GM19193 (cell line): Measurements from ENCODE around the gene LRRC19.

ENCODE experiments used
- POLR2A ChIP-seq: IDR thresholded peaks from 4 replicates; pipeline ENCODE4 v1.6.1; 2011; ENCODE audit not compliant: insufficient read depth, insufficient read length; ENCODE audit errors: extremely low read depth

The LRRC19 gene, protein sequence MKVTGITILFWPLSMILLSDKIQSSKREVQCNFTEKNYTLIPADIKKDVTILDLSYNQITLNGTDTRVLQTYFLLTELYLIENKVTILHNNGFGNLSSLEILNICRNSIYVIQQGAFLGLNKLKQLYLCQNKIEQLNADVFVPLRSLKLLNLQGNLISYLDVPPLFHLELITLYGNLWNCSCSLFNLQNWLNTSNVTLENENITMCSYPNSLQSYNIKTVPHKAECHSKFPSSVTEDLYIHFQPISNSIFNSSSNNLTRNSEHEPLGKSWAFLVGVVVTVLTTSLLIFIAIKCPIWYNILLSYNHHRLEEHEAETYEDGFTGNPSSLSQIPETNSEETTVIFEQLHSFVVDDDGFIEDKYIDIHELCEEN

DNA sequence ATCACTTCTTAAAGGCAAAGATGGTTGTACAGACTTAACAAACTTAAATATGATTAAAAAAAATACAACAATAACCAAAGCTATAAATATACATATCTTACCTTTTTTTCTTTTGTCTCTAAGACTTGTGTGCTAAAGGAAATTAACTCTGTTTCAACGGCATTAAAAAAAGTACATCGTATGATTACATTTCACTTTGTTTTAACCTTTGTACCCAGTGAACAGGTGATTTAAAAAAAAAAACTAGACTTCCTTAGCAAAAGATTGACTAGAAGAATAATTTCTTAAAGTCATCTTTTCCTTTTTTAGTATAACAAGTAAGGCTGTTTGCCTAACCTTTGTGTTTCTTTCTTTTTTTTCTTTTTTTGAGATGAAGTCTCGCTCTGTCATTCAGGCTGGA, at the start of gene LRRC19:
LRRC19 (minus strand) TSS at position 182 of the 400 bp plus-strand sequence. CDS start 5,978 bp downstream, outside the sequence.
- TF ChIP-seq POLR2A: no peak

DNA sequence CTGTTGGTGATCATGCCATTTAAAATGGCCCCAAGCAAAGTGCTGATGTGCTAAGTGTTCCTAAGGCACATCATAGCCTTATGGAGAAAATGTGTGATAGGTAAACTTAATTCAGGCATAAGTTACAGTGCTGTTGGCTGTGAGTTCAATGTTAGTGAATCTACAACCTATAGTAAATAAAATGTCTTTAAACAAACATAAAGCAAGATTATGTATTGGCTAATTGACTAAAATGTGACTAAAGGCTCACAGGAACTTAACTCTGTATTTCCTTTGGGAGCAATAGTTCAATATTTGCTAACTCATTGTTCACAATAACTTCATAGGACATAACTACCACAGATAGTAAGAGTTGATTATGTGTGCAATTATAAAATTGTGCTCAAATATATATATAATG, 49.4 kb upstream of the LRRC19 start:
- TF ChIP-seq POLR2A: no peak

DNA sequence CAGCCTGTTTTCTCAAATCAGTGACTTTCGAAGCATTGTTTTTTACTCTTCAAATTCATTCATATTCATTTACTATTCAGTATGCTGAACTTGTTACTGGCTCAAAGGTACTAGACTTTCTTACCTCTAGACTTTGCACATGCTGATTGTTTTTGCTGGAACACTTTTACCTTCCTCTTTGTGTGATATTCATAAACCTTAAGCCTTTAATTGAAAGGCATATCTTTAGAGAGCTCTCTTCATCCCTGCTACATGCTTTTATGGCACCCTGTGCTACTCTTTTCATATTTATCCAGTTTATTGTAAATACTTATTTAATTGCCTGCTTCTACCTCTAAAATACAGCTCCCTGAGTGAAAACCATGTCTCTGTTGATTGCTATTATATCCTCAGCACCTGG, 48.7 kb upstream of the LRRC19 start:
- TF ChIP-seq POLR2A: no peak

DNA sequence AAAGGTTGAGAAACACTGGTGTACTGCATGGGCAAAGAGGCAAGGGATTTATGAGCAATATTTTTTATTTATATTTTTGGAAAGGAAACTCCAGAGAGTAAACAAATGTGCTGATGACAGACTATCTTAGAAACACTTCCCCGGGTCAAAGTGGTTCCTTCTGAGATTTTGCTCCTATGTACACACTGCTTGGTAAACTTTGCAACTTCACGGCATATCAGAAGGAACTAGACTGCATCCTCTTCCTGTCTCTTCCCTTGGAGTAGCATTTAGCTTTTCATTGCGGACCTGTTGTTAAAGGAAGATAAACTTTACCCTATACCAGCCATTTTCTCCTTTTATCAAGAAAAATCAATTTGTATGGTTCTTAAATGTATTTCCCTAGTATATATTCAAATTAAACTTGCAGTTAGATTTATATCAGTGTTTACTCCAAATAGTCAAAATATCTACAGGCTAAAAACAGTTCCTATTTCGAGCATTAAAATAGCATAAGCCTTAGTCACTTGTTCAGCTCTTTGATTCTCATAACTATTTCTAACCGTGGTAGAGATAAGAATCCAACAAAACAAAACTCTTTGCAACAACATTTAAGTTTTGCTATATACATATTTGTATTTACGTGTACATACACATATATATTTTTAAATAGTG, 48.0 kb upstream of the LRRC19 start:
- no peak for TF ChIP-seq POLR2A

DNA sequence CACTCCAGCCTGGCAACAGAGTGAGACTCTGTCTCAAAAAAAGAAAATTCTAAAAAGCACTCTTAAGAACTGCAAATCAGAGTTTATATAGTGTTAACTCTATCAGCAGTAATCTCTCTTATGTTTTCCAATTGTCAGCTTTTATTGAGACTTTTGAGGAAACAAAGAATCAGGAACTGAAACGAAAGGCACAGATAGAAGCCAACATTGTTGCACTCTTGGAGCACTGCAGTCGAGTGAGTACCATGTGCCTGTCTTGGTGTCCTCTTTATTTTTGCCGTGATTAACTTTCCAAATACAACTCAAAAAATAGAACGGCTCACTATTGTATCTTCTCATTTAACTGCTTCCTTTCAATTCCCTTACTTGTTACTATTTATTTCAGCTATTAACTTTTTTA, 41.7 kb upstream of the LRRC19 start:
- TF ChIP-seq POLR2A: no peak

DNA sequence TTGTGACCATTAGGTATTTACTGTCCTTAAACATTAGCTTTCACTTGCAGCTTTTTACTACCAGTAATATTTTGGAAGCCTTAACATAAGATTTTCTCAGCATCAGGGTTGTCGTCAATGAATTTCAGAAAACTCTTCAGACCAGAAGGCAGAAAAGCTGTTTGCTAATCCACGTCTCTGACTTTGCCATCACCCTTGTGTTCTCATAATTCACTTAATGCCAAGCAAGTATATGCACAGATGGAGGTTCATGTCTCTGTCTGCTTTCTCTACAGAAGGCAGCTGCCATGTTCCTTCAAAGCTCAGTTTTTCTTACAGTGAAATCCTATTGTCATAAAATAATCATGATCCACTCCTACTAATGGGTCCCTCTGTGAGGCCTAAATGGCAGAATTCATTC, 37.7 kb upstream of the LRRC19 start:
- TF ChIP-seq POLR2A: no peak

DNA sequence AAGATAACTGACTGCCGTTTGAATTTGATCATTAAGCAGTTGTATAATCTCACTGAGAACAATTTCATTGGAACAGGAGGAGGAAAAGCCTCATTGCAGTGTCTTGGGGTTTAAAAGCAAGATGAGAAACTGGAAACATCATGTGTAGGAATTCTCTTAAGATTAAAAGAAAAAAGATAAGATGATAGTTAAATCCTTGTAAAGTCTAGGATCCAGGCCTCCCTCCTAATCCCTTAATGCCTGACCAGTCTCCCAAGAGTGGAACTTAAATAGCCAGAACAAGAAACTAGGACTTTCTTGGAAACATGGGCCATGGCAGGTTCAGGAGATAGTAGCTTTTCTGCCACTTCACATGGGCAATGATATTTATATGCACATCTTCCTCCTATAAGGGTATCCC, 37.0 kb upstream of the LRRC19 start:
- no peak for TF ChIP-seq POLR2A

DNA sequence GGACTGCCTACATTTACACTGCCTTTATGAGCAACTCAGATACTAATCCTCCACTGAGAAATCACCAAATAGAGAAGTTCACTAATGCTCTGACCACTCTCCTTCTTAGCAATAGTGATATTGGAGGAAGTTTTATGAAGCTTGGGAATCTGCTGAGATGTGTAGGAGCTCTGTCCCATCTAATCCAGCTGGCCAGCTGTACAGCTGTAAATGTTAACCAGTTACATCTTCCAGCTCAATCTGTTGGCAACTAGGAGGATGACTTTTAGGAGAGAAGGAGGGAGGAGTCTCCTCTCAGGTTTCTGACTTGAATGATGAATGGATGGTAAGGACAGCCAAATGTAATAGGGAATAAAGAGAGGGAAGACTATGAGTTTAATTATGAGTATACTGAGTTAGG, 36.3 kb upstream of the LRRC19 start:
- no peak for TF ChIP-seq POLR2A

DNA sequence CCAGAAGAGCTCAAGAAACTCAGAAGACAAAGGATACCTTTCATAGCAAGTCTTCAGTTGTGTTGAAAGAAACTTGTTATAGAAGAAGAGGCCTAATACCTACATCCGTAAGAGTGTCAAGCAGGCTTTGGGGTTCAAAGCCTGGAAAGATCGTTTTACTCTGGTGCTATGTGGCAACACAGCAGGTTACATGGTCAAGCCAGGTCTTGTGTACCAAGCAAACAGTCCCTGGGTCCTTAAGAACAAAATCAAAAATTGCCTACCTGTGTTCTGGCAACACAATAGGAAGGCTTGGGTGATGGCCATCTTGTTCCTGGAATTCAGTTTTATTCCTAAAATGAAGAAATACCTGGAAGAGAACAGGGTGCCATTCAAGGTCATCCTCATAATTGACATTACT, 32.0 kb upstream of the LRRC19 start:
- TF ChIP-seq POLR2A: no peak

DNA sequence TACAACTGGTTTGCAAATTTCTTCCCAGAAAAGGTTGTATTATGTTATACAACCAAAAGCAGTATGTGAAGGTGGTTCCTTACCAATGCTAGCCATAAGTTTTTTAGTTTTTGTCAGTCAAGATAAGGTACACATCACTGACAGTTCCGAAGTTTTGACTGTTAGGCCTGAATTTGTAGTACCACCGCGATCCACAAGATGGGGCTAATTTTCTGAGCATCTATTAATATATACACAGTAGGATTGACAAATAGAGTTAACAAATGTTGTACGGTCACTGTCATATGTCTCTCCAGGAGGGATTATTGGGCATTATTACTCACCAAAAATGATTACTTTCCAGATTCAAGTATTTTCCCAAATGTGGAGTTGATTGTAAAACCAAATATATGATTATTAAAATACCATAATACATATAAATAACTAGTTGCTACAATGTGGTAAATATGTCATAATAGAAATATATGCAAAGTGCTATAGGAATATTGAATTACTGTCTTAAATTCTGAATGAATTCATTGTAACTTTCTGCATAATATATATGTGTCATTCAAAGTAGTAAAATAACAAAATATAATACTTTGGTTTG, 28.4 kb upstream of the LRRC19 start:
- no peak for TF ChIP-seq POLR2A

DNA sequence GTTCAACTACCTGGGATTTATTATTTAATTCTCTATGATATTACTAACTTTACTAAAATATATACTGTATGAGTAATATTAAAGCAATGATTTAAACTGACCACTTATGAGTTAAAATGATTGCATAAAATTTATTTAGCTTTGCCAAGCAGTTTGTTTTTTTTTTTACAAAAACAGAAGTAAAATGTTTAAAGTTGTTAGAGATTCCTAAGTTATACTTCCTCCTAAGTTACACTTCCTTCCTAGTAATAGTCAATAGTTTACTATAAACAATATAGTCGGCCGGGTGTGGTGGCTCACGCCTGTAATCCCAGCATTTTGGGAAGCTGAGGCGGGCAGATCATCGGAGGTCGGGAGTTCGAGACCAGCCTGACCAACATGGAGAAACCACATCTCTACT, 23.7 kb upstream of the LRRC19 start:
- no peak for TF ChIP-seq POLR2A

DNA sequence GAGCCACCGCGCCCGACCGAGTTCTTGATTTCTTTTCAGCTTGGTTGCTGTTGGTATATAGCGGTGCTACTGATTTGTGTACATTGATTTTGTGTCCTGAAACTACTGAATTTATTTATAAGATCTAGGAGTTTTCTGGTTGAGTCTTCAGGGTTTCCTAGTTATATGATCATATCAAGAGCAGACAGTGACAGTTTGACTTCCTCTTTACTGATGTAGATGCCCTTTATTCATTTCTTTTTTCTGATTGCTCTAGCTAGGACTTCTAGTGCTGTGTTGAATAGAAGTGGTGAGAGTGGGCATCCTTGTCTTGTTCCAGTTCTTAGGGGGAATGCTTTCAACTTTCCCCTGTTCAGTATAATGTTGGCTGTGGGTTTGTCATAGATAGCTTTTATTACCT, 17.4 kb upstream of the LRRC19 start:
- no peak for TF ChIP-seq POLR2A

DNA sequence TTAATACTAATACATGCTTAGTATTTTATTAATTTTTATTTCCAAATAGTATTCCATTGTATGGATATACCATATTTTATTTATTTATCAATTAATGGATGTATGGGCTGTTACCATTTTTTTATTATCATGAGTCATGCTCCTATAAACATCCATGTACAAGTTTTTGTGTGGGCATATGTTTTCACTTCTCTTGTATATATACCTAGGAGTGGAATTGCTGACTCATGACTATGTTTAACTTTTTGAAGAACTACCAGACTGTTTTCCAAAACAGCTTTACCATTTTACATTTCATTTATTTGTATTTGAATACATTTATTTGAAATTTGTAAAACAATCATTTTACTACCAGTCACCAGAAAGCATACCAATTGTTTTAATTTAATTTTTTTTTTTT, 14.1 kb upstream of the LRRC19 start:
- no peak for TF ChIP-seq POLR2A

DNA sequence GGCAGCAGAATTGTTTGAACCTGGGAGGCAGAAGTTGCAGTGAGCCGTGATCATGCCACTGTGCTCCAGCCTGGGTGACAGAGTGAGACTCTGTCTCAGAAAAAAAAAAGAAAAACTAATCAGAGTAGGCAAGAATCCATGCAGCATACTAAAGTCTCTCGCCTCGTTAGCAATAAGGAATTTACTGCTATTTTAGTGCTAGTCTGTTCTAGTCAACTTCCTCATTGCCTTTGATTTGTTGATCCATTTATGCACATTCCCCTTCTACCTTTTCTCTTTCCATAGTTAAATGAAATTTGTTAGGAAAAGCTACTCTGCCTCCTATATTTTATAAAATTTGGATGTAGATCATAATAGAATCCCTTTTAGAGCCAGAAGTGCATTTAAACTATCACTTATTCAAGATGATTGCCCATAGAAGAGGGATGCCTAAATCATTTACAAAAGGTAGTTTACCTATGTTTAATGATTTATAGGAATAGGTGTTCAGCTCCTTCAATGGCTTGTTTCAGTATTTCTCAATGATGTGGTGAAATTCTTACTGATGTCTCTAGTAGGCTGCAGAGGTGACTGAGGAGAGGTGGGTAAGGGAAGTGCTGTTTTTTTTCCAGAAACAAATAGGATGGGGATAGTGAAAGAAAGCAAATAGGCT, 1.9 kb downstream of the LRRC19 start:
- TF ChIP-seq POLR2A: no peak

DNA sequence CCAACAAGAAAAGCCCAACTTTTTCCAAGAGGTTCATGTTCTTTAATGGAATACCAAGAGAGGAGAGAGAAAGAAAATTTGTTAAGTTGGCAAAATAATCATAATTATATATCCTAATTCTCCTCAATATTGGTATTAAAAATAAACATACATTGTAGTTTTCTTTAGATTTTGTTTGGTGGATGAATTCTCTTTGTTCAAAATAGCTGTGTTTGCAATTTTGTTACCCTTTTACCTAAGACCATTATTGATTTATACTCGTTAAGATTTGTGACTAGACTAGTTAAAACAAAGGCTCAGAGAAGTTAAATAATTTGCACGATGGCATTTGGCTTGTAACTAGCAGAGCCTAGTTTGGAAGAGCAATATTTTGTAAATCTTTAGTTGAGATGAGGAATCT, 9.7 kb downstream of the LRRC19 start:
- no peak for TF ChIP-seq POLR2A
